Activated CD8-positive, alpha-beta memory T cell treated with anti-CD3 and anti-CD28 coated beads for 1 hour (primary cell): Measurements from ENCODE around the gene SLC37A4.
"Not testable (repeated sequence)": the region's sequence is repeated elsewhere in the genome, so short reads cannot be mapped to it uniquely, and the experiment has no call there.

Experiments used
- DNase-seq, 2 donors: peaks; one replicate each; pipeline ENCODE4 v3.0.0-alpha.2; 2020; ENCODE audit warnings: low read depth in 1 of 2; ENCODE audit errors: extremely low read depth in 1 of 2

The SLC37A4 gene

GRCh38 chr11:119042927-119043326, 12.2 kb upstream of the SLC37A4 start:
- DNase-seq: no peak

GRCh38 chr11:119041821-119042514, 11.3 kb upstream of the SLC37A4 start:
- no peak for DNase-seq

- not testable (repeated sequence) for DNase-seq
Observed at GRCh38 chr11:119039471-119039870, 8.8 kb upstream of the SLC37A4 start.

- DNase-seq: no peak
Observed at GRCh38 chr11:119038884-119039283, 8.2 kb upstream of the SLC37A4 start.

GRCh38 chr11:119034813-119035212, 4.1 kb upstream of the SLC37A4 start:
- no peak for DNase-seq

GRCh38 chr11:119033421-119033820, 2.7 kb upstream of the SLC37A4 start:
- DNase-seq: not testable (repeated sequence)

- no peak for DNase-seq
Observed at GRCh38 chr11:119031912-119032280, 1.2 kb upstream of the SLC37A4 start.

GRCh38 chr11:119030029-119030328, 698 bp downstream of the SLC37A4 start:
- no peak for DNase-seq

- no peak for DNase-seq
Observed at GRCh38 chr11:119029340-119030028, 1.2 kb downstream of the SLC37A4 start.

- DNase-seq: no peak
Observed at GRCh38 chr11:119029069-119029339, 1.7 kb downstream of the SLC37A4 start.

GRCh38 chr11:119028346-119029068, 2.2 kb downstream of the SLC37A4 start:
- DNase-seq: no peak

GRCh38 chr11:119027561-119028345, 2.9 kb downstream of the SLC37A4 start:
- no peak for DNase-seq

GRCh38 chr11:119026970-119027369, 3.7 kb downstream of the SLC37A4 start:
- DNase-seq: no peak

- DNase-seq: no peak
Observed at GRCh38 chr11:119025978-119026766, 4.5 kb downstream of the SLC37A4 start.

GRCh38 chr11:119025541-119025940, 5.1 kb downstream of the SLC37A4 start:
- no peak for DNase-seq

GRCh38 chr11:119025099-119025473, 5.6 kb downstream of the SLC37A4 start:
- DNase-seq: no peak

- no peak for DNase-seq
Observed at GRCh38 chr11:119024430-119025098, 6.1 kb downstream of the SLC37A4 start.

- no peak for DNase-seq
Observed at GRCh38 chr11:119023741-119024140, 6.9 kb downstream of the SLC37A4 start.

GRCh38 chr11:119021631-119022030, 9.0 kb downstream of the SLC37A4 start:
- no peak for DNase-seq

GRCh38 chr11:119019996-119020395, 10.7 kb downstream of the SLC37A4 start:
- DNase-seq: no peak
